Measurements from ENCODE around the gene SORCS1.

SORCS1 gene

GRCh38 chr10:106661133-106661766, 503.3 kb downstream of the SORCS1 start:
- no peak for DNase-seq (ENCODE audit: low read depth in 2 of 2)

- DNase-seq (ENCODE audit: low read depth in 2 of 2): no peak
Measured at GRCh38 chr10:106660550-106660949, 504.0 kb downstream of the SORCS1 start.

GRCh38 chr10:106655636-106656035, 508.9 kb downstream of the SORCS1 start:
- DNase-seq (ENCODE audit: low read depth in 2 of 2): no peak

- no peak for DNase-seq (ENCODE audit: low read depth in 2 of 2)
Measured at GRCh38 chr10:106655165-106655564, 509.3 kb downstream of the SORCS1 start.

GRCh38 chr10:106652279-106652678, 512.2 kb downstream of the SORCS1 start:
- no peak for DNase-seq (ENCODE audit: low read depth in 2 of 2)

GRCh38 chr10:106648534-106649481, 515.7 kb downstream of the SORCS1 start:
- DNase-seq (ENCODE audit: low read depth in 2 of 2): no peak

- no peak for DNase-seq (ENCODE audit: low read depth in 2 of 2)
Measured at GRCh38 chr10:106643473-106643872, 521.0 kb downstream of the SORCS1 start.

GRCh38 chr10:106637873-106638272, 526.6 kb downstream of the SORCS1 start:
- DNase-seq (ENCODE audit: low read depth in 2 of 2): no peak

GRCh38 chr10:106636766-106637491, 527.6 kb downstream of the SORCS1 start:
- DNase-seq (ENCODE audit: low read depth in 2 of 2): no peak

- DNase-seq (ENCODE audit: low read depth in 2 of 2): no peak
Measured at GRCh38 chr10:106635947-106636346, 528.6 kb downstream of the SORCS1 start.

- DNase-seq (ENCODE audit: low read depth in 2 of 2): no peak
Measured at GRCh38 chr10:106631016-106631702, 533.3 kb downstream of the SORCS1 start.

GRCh38 chr10:106626371-106626770, 538.1 kb downstream of the SORCS1 start:
- DNase-seq (ENCODE audit: low read depth in 2 of 2): no peak

GRCh38 chr10:106625751-106626150, 538.8 kb downstream of the SORCS1 start:
- DNase-seq (ENCODE audit: low read depth in 2 of 2): no peak

- DNase-seq (ENCODE audit: low read depth in 2 of 2): no peak
Measured at GRCh38 chr10:106619346-106619745, 545.2 kb downstream of the SORCS1 start.

- DNase-seq (ENCODE audit: low read depth in 2 of 2): no peak
Measured at GRCh38 chr10:106618646-106619045, 545.9 kb downstream of the SORCS1 start.

GRCh38 chr10:106615081-106615480, 549.4 kb downstream of the SORCS1 start:
- no peak for DNase-seq (ENCODE audit: low read depth in 2 of 2)

- no peak for DNase-seq (ENCODE audit: low read depth in 2 of 2)
Measured at GRCh38 chr10:106614293-106614692, 550.2 kb downstream of the SORCS1 start.

GRCh38 chr10:106612381-106612780, 552.1 kb downstream of the SORCS1 start:
- DNase-seq (ENCODE audit: low read depth in 2 of 2): no peak

GRCh38 chr10:106609470-106610266, 554.8 kb downstream of the SORCS1 start:
- DNase-seq (ENCODE audit: low read depth in 2 of 2): no peak

- no peak for DNase-seq (ENCODE audit: low read depth in 2 of 2)
Measured at GRCh38 chr10:106608066-106608465, 556.4 kb downstream of the SORCS1 start.

- DNase-seq (ENCODE audit: low read depth in 2 of 2): no peak
Measured at GRCh38 chr10:106595281-106595680, 569.2 kb downstream of the SORCS1 start.

Measured in stimulated activated CD8-positive, alpha-beta memory T cell treated with anti-CD3 and anti-CD28 coated beads, Interleukin-7, amount 100 ng/mL, for 4 hours (primary cell).